Measurements from ENCODE around the gene RND3.

The RND3 gene

DNA sequence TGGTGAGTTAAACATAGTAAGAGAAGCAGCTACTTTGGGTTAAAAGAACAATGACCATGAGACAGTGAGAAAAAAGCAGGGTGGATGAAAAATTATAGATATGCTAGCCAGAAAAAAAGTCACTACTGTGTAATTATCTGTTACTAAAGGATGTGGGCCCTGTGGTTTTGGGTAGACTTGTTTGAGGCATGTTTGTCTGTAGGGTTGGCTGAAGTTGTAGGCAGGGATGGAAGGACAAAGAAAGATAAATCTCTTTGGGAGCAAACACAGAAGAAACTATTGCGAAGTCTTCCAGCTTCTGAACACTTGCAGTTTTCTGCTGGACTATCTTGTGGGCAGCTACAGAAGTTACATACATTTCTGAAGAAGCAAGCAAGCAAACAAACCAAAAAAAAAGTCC, 28.2 kb downstream of the RND3 start:
- Histone ChIP-seq H3K79me2 (ENCODE audit: control insufficient read depth, insufficient read depth, low read length, poor library complexity) (no peaks in the 10 kb centered on the region), H3K4me2 (ENCODE audit: low read length) (no peak overlapping the region), H3K23ac (ENCODE audit: low read length) (no peak overlapping the region), H3K27ac (ENCODE audit: low read depth, low read length) (peak overlapping the region; percentile 44), H4K91ac (ENCODE audit: low read depth, low read length) (no peak overlapping the region), H3K14ac (ENCODE audit: low read length) (no peak overlapping the region), H3K9ac (ENCODE audit: low read length) (no peak overlapping the region), H2AFZ (ENCODE audit: insufficient read depth, low read length, poor library complexity) (no peak overlapping the region), H3K27me3 (ENCODE audit: insufficient read depth, low read length) (no peaks in the 10 kb centered on the region), H2BK120ac (ENCODE audit: insufficient read depth, low read length, poor library complexity) (no peak overlapping the region), H2BK5ac (ENCODE audit: low read depth, low read length, poor library complexity) (no peak overlapping the region), H3K79me1 (ENCODE audit: low read length) (peaks cover 2% of the 10 kb centered on the region), H4K8ac (ENCODE audit: low read depth, low read length) (no peak overlapping the region), H3K4ac (ENCODE audit: low read depth, low read length) (no peak overlapping the region), H2BK12ac (ENCODE audit: low read length) (no peak overlapping the region), H3K36me3 (ENCODE audit: control insufficient read depth in 1 of 2, insufficient read depth in 2 of 2, low read length in 2 of 2) (no peaks in the 10 kb centered on the region), H3K4me1 (ENCODE audit: control insufficient read depth in 1 of 2, insufficient read depth in 2 of 2, low read length in 2 of 2) (no peaks in the 10 kb centered on the region), H2AK5ac (ENCODE audit: low read length) (no peak overlapping the region), H4K12ac (ENCODE audit: low read depth, low read length) (no peak overlapping the region), H3K18ac (ENCODE audit: low read length) (no peak overlapping the region), H3K4me3 (ENCODE audit: low read depth, low read length) (no peak overlapping the region), H3K9me3 (ENCODE audit: insufficient read depth, low read depth, low read length) (no peaks in the 10 kb centered on the region)
- WGBS (ENCODE audit: extremely low coverage, insufficient coverage, insufficient read length), result no CpG with 5 or more reads among the region's 1 CpG
- DNase-seq, result no peak

DNA sequence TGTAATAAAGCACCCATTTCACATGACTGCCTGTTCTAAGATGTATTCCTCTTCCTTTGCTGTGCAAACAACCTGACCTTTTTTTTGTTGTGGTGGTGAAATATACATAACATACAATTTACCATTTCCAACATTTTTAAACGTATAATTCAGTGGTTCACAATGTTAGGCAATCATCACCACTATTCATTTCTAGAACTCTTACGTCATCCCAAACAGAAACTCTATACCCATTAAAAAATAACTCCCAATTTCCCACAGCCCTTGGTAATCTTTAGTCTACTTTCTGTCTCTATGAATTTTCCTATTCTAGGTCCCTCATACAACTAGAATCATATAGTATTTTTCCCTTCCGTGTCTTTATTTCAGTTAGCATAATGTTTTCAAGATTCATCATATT, 36.7 kb downstream of the RND3 start:
- H3K4me2 ChIP-seq (ENCODE audit: low read length), result no peak overlapping the region
- H2BK120ac ChIP-seq (ENCODE audit: insufficient read depth, low read length, poor library complexity), result no peak overlapping the region
- H3K9me3 ChIP-seq (ENCODE audit: insufficient read depth, low read depth, low read length), result no peaks in the 10 kb centered on the region
- H3K9ac ChIP-seq (ENCODE audit: low read length), result no peak overlapping the region
- no peaks in the 10 kb centered on the region for H3K79me2 ChIP-seq (ENCODE audit: control insufficient read depth, insufficient read depth, low read length, poor library complexity)
- peak in 1 of 2 donors; percentile 43 for DNase-seq
- H2BK5ac ChIP-seq (ENCODE audit: low read depth, low read length, poor library complexity), result no peak overlapping the region
- no peak overlapping the region for H3K14ac ChIP-seq (ENCODE audit: low read length)
- H3K27ac ChIP-seq (ENCODE audit: low read depth, low read length), result no peak overlapping the region
- no peak overlapping the region for H3K4me3 ChIP-seq (ENCODE audit: low read depth, low read length)
- H4K12ac ChIP-seq (ENCODE audit: low read depth, low read length), result no peak overlapping the region
- WGBS (ENCODE audit: extremely low coverage, insufficient coverage, insufficient read length), result 100% methylated on average over 1 of the region's 3 CpGs
- no peak overlapping the region for H3K4ac ChIP-seq (ENCODE audit: low read depth, low read length)
- peaks cover 3 to 4% of the 10 kb centered on the region in 2 experiments for H3K4me1 ChIP-seq (ENCODE audit: control insufficient read depth in 1 of 2, insufficient read depth in 2 of 2, low read length in 2 of 2)
- no peaks in the 10 kb centered on the region for H3K27me3 ChIP-seq (ENCODE audit: insufficient read depth, low read length)
- H4K91ac ChIP-seq (ENCODE audit: low read depth, low read length), result no peak overlapping the region
- H3K79me1 ChIP-seq (ENCODE audit: low read length), result peaks cover 4% of the 10 kb centered on the region
- no peak overlapping the region for H2BK12ac ChIP-seq (ENCODE audit: low read length)
- no peaks in the 10 kb centered on the region for H3K36me3 ChIP-seq (ENCODE audit: control insufficient read depth in 1 of 2, insufficient read depth in 2 of 2, low read length in 2 of 2)
- no peak overlapping the region for H2AK5ac ChIP-seq (ENCODE audit: low read length)
- no peak overlapping the region for H4K8ac ChIP-seq (ENCODE audit: low read depth, low read length)
- no peak overlapping the region for H3K23ac ChIP-seq (ENCODE audit: low read length)
- no peak overlapping the region for H3K18ac ChIP-seq (ENCODE audit: low read length)
- no peak overlapping the region for H2AFZ ChIP-seq (ENCODE audit: insufficient read depth, low read length, poor library complexity)

DNA sequence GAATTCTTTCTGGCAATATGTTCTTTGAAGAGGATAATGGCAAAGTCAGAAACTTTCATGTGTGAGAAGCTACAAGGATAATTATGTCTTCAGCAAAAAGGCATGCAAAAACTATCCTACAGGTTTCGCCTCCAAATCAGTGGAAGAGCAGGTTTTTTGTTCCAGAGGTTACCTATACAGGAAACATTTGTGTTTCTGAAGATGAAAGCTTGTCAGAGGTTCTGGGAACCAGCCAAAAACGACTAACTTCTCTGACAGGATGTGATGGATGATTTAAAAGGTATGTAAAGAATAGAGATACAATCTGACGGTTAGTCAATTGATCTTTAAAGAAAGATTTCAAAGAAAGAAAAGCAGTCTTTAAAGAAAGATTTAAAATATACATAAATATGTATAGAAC, 37.6 kb downstream of the RND3 start:
- Histone ChIP-seq H3K79me1 (ENCODE audit: low read length) (peaks cover 4% of the 10 kb centered on the region), H3K36me3 (ENCODE audit: control insufficient read depth in 1 of 2, insufficient read depth in 2 of 2, low read length in 2 of 2) (no peaks in the 10 kb centered on the region), H3K18ac (ENCODE audit: low read length) (no peak overlapping the region), H2BK120ac (ENCODE audit: insufficient read depth, low read length, poor library complexity) (no peak overlapping the region), H4K12ac (ENCODE audit: low read depth, low read length) (no peak overlapping the region), H2AK5ac (ENCODE audit: low read length) (no peak overlapping the region), H3K4ac (ENCODE audit: low read depth, low read length) (no peak overlapping the region), H3K79me2 (ENCODE audit: control insufficient read depth, insufficient read depth, low read length, poor library complexity) (no peaks in the 10 kb centered on the region), H3K4me3 (ENCODE audit: low read depth, low read length) (no peak overlapping the region), H3K23ac (ENCODE audit: low read length) (no peak overlapping the region), H2BK12ac (ENCODE audit: low read length) (no peak overlapping the region), H3K27me3 (ENCODE audit: insufficient read depth, low read length) (no peaks in the 10 kb centered on the region), H3K4me1 (ENCODE audit: control insufficient read depth in 1 of 2, insufficient read depth in 2 of 2, low read length in 2 of 2) (peaks cover 3 to 4% of the 10 kb centered on the region in 2 experiments), H4K8ac (ENCODE audit: low read depth, low read length) (no peak overlapping the region), H3K27ac (ENCODE audit: low read depth, low read length) (peak overlapping the region; percentile 98), H4K91ac (ENCODE audit: low read depth, low read length) (no peak overlapping the region), H2BK5ac (ENCODE audit: low read depth, low read length, poor library complexity) (no peak overlapping the region), H3K14ac (ENCODE audit: low read length) (no peak overlapping the region), H3K4me2 (ENCODE audit: low read length) (no peak overlapping the region), H3K9me3 (ENCODE audit: insufficient read depth, low read depth, low read length) (no peaks in the 10 kb centered on the region), H2AFZ (ENCODE audit: insufficient read depth, low read length, poor library complexity) (no peak overlapping the region), H3K9ac (ENCODE audit: low read length) (no peak overlapping the region)
- peak; percentile 36 to 68 for DNase-seq
- no CpG with 5 or more reads among the region's 3 CpGs for WGBS (ENCODE audit: extremely low coverage, insufficient coverage, insufficient read length)

DNA sequence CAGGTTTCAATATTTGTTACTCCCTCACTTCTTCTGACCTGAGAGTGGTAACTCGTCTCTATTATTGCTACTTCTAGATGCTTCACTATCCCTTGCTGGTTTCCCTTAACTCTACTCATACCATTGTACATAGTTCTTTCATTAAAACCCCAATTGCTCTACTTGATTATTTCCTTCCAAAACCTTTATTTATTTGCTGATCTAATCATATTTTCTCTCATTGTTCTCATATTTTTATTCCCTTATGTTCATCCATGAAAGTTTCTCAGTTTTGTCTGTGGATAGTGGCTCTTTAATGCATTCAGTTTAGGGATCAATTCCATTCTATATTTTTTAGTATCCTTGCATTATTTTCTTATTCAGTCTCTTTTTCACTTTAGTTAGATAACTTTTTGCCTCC, 42.1 kb downstream of the RND3 start:
- H3K79me1 ChIP-seq (ENCODE audit: low read length), result peaks cover 4% of the 10 kb centered on the region
- H3K4ac ChIP-seq (ENCODE audit: low read depth, low read length), result no peak overlapping the region
- H3K4me2 ChIP-seq (ENCODE audit: low read length), result no peak overlapping the region
- no peak overlapping the region for H2BK120ac ChIP-seq (ENCODE audit: insufficient read depth, low read length, poor library complexity)
- H4K8ac ChIP-seq (ENCODE audit: low read depth, low read length), result no peak overlapping the region
- no peak overlapping the region for H4K12ac ChIP-seq (ENCODE audit: low read depth, low read length)
- H2BK5ac ChIP-seq (ENCODE audit: low read depth, low read length, poor library complexity), result no peak overlapping the region
- H2AK5ac ChIP-seq (ENCODE audit: low read length), result no peak overlapping the region
- H3K27me3 ChIP-seq (ENCODE audit: insufficient read depth, low read length), result no peaks in the 10 kb centered on the region
- no peak overlapping the region for H3K18ac ChIP-seq (ENCODE audit: low read length)
- no peak overlapping the region for H2BK12ac ChIP-seq (ENCODE audit: low read length)
- H3K79me2 ChIP-seq (ENCODE audit: control insufficient read depth, insufficient read depth, low read length, poor library complexity), result no peaks in the 10 kb centered on the region
- DNase-seq, result no peak
- no peak overlapping the region for H3K23ac ChIP-seq (ENCODE audit: low read length)
- no peaks in the 10 kb centered on the region for H3K9me3 ChIP-seq (ENCODE audit: insufficient read depth, low read depth, low read length)
- H3K4me3 ChIP-seq (ENCODE audit: low read depth, low read length), result no peak overlapping the region
- H3K4me1 ChIP-seq (ENCODE audit: control insufficient read depth in 1 of 2, insufficient read depth in 2 of 2, low read length in 2 of 2), result peaks cover 3 to 6% of the 10 kb centered on the region in 2 experiments
- H3K36me3 ChIP-seq (ENCODE audit: control insufficient read depth in 1 of 2, insufficient read depth in 2 of 2, low read length in 2 of 2), result no peaks in the 10 kb centered on the region
- H3K14ac ChIP-seq (ENCODE audit: low read length), result no peak overlapping the region
- H3K27ac ChIP-seq (ENCODE audit: low read depth, low read length), result no peak overlapping the region
- no peak overlapping the region for H3K9ac ChIP-seq (ENCODE audit: low read length)
- H4K91ac ChIP-seq (ENCODE audit: low read depth, low read length), result no peak overlapping the region
- H2AFZ ChIP-seq (ENCODE audit: insufficient read depth, low read length, poor library complexity), result no peak overlapping the region
- WGBS (ENCODE audit: extremely low coverage, insufficient coverage, insufficient read length), result no CpG with 5 or more reads among the region's 1 CpG
